GM23338 (cell line): Measurements from ENCODE around the gene MRGPRG. TPM values are rescaled to one million over a fixed set of nuclear protein-coding genes. Genes with fewer than 3 reads are reported as not detected.

Source experiments
- ATAC-seq: fragments of 200-7000 bp; cut with Tn5 transposase; 3 replicates; pipeline ENCODE4 v1.9.1; 2020
- DNase-seq: peaks from one replicate; pipeline ENCODE4 v3.0.0-alpha.2; 2015; ENCODE audit warnings: low spot score
- H2AFZ ChIP-seq: fragments of 200-600 bp; sonication (generic); 2 replicates; pipeline ENCODE4 v1.8.0; 2016; ENCODE audit warnings: antibody characterized with exemption, mild to moderate bottlenecking, moderate library complexity
- H3F3A ChIP-seq: fragments of 200-600 bp; sonication (generic); replicated peaks from 2 replicates; pipeline ENCODE4 v1.8.0; 2017; ENCODE audit warnings: antibody characterized with exemption, mixed run types, low read depth
- H3K27ac ChIP-seq: fragments of 200-600 bp; sonication (generic); 2 replicates; pipeline ENCODE4 v1.6.1; 2016; ENCODE audit warnings: low read depth
- H3K27me3 ChIP-seq: fragments of 200-600 bp; sonication (generic); 2 replicates; pipeline ENCODE4 v1.8.0; 2016; ENCODE audit warnings: mild to moderate bottlenecking, mixed run types, moderate library complexity; ENCODE audit not compliant: insufficient read depth
- H3K36me3 ChIP-seq: fragments of 200-600 bp; sonication (generic); 2 replicates; pipeline ENCODE4 v1.8.0; 2016; ENCODE audit warnings: mild to moderate bottlenecking; ENCODE audit not compliant: insufficient read depth
- H3K4me1 ChIP-seq: fragments of 200-600 bp; sonication (generic); 2 replicates; pipeline ENCODE4 v1.8.0; 2016; ENCODE audit warnings: mild to moderate bottlenecking, moderate library complexity; ENCODE audit not compliant: insufficient read depth
- H3K4me2 ChIP-seq: fragments of 200-600 bp; sonication (generic); 2 replicates; pipeline ENCODE4 v1.7.1; 2017; ENCODE audit warnings: mixed run types
- H3K4me3 ChIP-seq: fragments of 200-600 bp; sonication (generic); 2 replicates; pipeline ENCODE4 v1.6.1; 2016; ENCODE audit warnings: mixed run types
- H3K79me2 ChIP-seq: fragments of 200-600 bp; sonication (generic); replicated peaks from 2 replicates; pipeline ENCODE4 v1.8.0; 2017; ENCODE audit warnings: mild to moderate bottlenecking; ENCODE audit not compliant: insufficient read depth
- H3K9me2 ChIP-seq: fragments of 200-600 bp; sonication (generic); 2 replicates; pipeline ENCODE4 v1.8.0; 2017; ENCODE audit not compliant: insufficient read depth
- H4K20me1 ChIP-seq: fragments of 200-600 bp; sonication (generic); replicated peaks from 2 replicates; pipeline ENCODE4 v1.8.0; 2017; ENCODE audit warnings: mild to moderate bottlenecking; ENCODE audit not compliant: insufficient read depth
- H3K27ac Mint-ChIP-seq: 2 replicates; pipeline ENCODE4 v1.8.0; 2020; ENCODE audit warnings: inconsistent platforms, mild to moderate bottlenecking, moderate library complexity, mixed read lengths
- H3K27me3 Mint-ChIP-seq: 3 replicates; pipeline ENCODE4 v1.8.0; 2022; ENCODE audit warnings: low read depth, mild to moderate bottlenecking, moderate library complexity, mixed read lengths, inconsistent platforms; ENCODE audit not compliant: insufficient read depth, poor library complexity
- H3K36me3 Mint-ChIP-seq: 3 replicates; pipeline ENCODE4 v1.8.0; 2021; ENCODE audit warnings: low read depth, mild to moderate bottlenecking, inconsistent platforms, moderate library complexity, mixed read lengths
- H3K4me1 Mint-ChIP-seq: 3 replicates; pipeline ENCODE4 v1.8.0; 2020; ENCODE audit warnings: mild to moderate bottlenecking, inconsistent platforms, mixed read lengths
- H3K4me3 Mint-ChIP-seq: 3 replicates; pipeline ENCODE4 v1.8.0; 2021; ENCODE audit warnings: moderate library complexity, mild to moderate bottlenecking, inconsistent platforms, mixed read lengths
- H3K9me3 Mint-ChIP-seq: 3 replicates; pipeline ENCODE4 v1.8.0; 2020; ENCODE audit warnings: moderate library complexity, mild to moderate bottlenecking, inconsistent platforms, mixed read lengths
- CREB1 ChIP-seq: fragments of 250-450 bp; sonication (Bioruptor Pico); IDR thresholded peaks from 2 replicates; pipeline ENCODE4 v1.5.0; 2020; ENCODE audit warnings: low read depth, mild to moderate bottlenecking, moderate library complexity
- CTCF ChIP-seq, 2 experiments: fragments of 200-600 bp in 1 of 2; sonication (generic) in 1 of 2; conservative IDR thresholded peaks; 2 replicates each; pipeline versions ENCODE4 v1.5.1 to v1.6.1; 2016 to 2017; ENCODE audit warnings: antibody characterized with exemption in 2 of 2, low read depth in 2 of 2, mild to moderate bottlenecking in 2 of 2, moderate library complexity in 1 of 2
- EZH2 ChIP-seq: fragments of 200-600 bp; sonication (generic); IDR thresholded peaks from one replicate; pipeline ENCODE4 v1.8.0; 2017; ENCODE audit warnings: antibody characterized with exemption, mild to moderate bottlenecking, low read depth; ENCODE audit not compliant: unreplicated experiment
- EZH2phosphoT487 ChIP-seq: fragments of 200-600 bp; sonication (generic); IDR thresholded peaks from one replicate; pipeline ENCODE4 v1.8.1; 2018; ENCODE audit warnings: antibody characterized with exemption; ENCODE audit not compliant: unreplicated experiment
- JUNB ChIP-seq: IDR thresholded peaks from one replicate; pipeline ENCODE4 v1.6.1; 2016; ENCODE audit warnings: antibody characterized with exemption; ENCODE audit not compliant: unreplicated experiment
- NANOG ChIP-seq: IDR thresholded peaks from 2 replicates; pipeline ENCODE4 v1.6.1; 2016; ENCODE audit warnings: antibody characterized with exemption, borderline replicate concordance
- POLR2AphosphoS5 ChIP-seq: IDR thresholded peaks from 2 replicates; pipeline ENCODE4 v1.6.1; 2016; ENCODE audit warnings: antibody characterized with exemption, low read depth
- REST ChIP-seq: IDR thresholded peaks from one replicate; pipeline ENCODE4 v1.6.1; 2018; ENCODE audit warnings: antibody characterized with exemption; ENCODE audit not compliant: unreplicated experiment
- STAT1 ChIP-seq: IDR thresholded peaks from one replicate; pipeline ENCODE4 v1.6.1; 2016; ENCODE audit warnings: antibody characterized with exemption; ENCODE audit not compliant: unreplicated experiment
- ZNF114 ChIP-seq: fragments of 250-450 bp; sonication (Bioruptor Pico); IDR thresholded peaks from 2 replicates; pipeline ENCODE4 v1.5.0; 2020; ENCODE audit warnings: mild to moderate bottlenecking, moderate library complexity
- ZNF331 ChIP-seq: fragments of 250-450 bp; sonication (Bioruptor Pico); IDR thresholded peaks from 2 replicates; pipeline ENCODE4 v1.5.0; 2020; ENCODE audit warnings: low read depth, mild to moderate bottlenecking, moderate library complexity
- polyA plus RNA-seq: library from polyadenylated mRNA; unstranded; fragments of >200 nt; fragmentation: Nextera tagmentation; extraction: Ambion mirVana; gene quantifications from 2 replicates; pipeline ENCODE4 v1.2.1, GENCODE V29; 2016
- total RNA-seq: library from RNA; depleted of rRNA; stranded (reverse); fragments of >200 nt; shearing (Covaris generic); gene quantifications from 2 replicates; pipeline ENCODE4 v1.2.3, GENCODE V29; 2014
- TF ChIP-seq, protein P1 (sequence below): IDR thresholded peaks from 2 replicates; pipeline ENCODE4 v1.6.1; 2016; ENCODE audit warnings: antibody characterized with exemption

The MRGPRG gene
- total and polyA plus RNA-seq, 2 experiments from 2014 or later = not detected

DNA sequence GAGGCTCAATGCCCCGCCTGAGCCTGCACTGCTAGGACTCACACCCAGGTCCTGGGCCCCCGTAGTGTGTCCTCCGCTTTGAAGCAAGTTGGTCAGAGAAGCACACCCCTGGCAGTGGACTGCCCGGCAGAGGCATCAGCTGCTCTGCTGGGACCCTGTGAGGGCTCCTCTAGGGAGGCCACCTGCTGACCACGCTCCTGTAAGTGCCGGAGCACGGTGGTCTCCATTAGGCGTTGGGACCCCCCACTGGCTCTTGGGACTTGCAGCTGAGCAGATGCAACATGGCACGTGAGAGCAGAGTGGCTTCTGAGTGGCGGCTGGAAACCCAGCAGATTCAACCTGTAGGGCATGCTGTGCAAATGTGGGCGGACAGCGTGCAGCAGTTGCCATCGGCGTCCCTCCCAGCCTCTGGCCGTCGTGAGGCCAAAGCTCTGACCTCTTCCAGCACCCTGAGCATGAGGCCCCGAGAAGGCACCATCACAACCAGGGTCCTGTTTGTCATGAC, 16.9 kb downstream of the MRGPRG start:
- H3K4me2 ChIP-seq = no peak overlapping the region
- DNase-seq = no peak
- peaks cover 3% of the 10 kb centered on the region; the same call in 1 of the 3 replicates for H3K4me1 Mint-ChIP-seq
- no peaks in the 10 kb centered on the region for H3K9me2 ChIP-seq
- H4K20me1 ChIP-seq = no peaks in the 10 kb centered on the region
- peaks cover 36% of the 10 kb centered on the region for H3K27me3 Mint-ChIP-seq
- no peak overlapping the region for H3K27ac ChIP-seq
- no peak for TF ChIP-seq EZH2phosphoT487
- TF ChIP-seq CTCF (conservative IDR thresholded peaks at IDR 0.05; ENCODE audit: low read depth in 2 of 2) = no peak
- no peak for TF ChIP-seq STAT1
- no peak for TF ChIP-seq JUNB
- TF ChIP-seq ZNF114 (CRISPR knock-in tag) = no peak
- no peak for TF ChIP-seq POLR2AphosphoS5
- no peak for TF ChIP-seq NANOG
- no peak for TF ChIP-seq REST
- no peak for TF ChIP-seq ZNF331 (CRISPR knock-in tag)
- TF ChIP-seq EZH2 = no peak
- TF ChIP-seq CREB1 (CRISPR knock-in tag) = no peak
- no peak overlapping the region for H3K4me3 Mint-ChIP-seq
- H2AFZ ChIP-seq = no peak overlapping the region
- peaks cover 33% of the 10 kb centered on the region for H3K27me3 ChIP-seq
- H3K36me3 Mint-ChIP-seq = no peaks in the 10 kb centered on the region
- H3K27ac Mint-ChIP-seq = no peak overlapping the region
- no peaks in the 10 kb centered on the region for H3K79me2 ChIP-seq
- H3K4me3 ChIP-seq = no peak overlapping the region
- ATAC-seq = no peak
- H3F3A ChIP-seq = no peaks in the 10 kb centered on the region
- no peaks in the 10 kb centered on the region for H3K4me1 ChIP-seq
- H3K36me3 ChIP-seq = no peaks in the 10 kb centered on the region
- H3K9me3 Mint-ChIP-seq = no peaks in the 10 kb centered on the region

DNA sequence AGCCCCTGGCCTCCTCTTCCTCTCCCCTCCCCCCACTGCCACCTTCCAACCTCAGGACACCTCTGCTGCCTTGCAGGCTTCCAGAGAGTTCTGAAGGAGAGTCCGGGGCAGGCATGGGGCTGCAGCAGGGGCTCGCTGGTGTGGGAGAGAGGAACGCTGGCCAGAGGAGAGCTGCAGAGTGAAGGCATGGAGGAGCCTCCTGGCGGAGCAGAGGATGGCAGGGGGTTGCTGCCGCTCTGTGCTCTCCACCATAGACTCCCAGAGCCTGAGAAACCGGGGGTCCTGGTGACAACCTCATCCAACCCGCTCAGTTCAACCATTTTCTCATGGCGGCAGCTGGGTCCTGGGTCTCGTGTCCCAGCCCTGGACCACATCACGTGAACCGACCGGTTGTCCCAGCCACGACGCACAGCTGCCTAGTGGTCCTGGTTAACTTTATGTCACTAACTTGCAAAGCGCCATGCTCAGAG, 17.5 kb downstream of the MRGPRG start:
- H3K36me3 Mint-ChIP-seq = no peaks in the 10 kb centered on the region
- Histone ChIP-seq H3F3A (no peaks in the 10 kb centered on the region), H3K4me3 (no peak overlapping the region), H3K4me1 (no peaks in the 10 kb centered on the region), H3K27me3 (peaks cover 33% of the 10 kb centered on the region), H3K36me3 (no peaks in the 10 kb centered on the region), H3K79me2 (no peaks in the 10 kb centered on the region), H3K4me2 (no peak overlapping the region), H3K27ac (no peak overlapping the region), H3K9me2 (no peaks in the 10 kb centered on the region), H2AFZ (no peak overlapping the region), H4K20me1 (no peaks in the 10 kb centered on the region)
- H3K27ac Mint-ChIP-seq = no peak overlapping the region
- H3K9me3 Mint-ChIP-seq = no peaks in the 10 kb centered on the region
- peaks cover 3% of the 10 kb centered on the region; the same call in 1 of the 3 replicates for H3K4me1 Mint-ChIP-seq
- DNase-seq (no peak), ATAC-seq (no peak)
- no peak overlapping the region for H3K4me3 Mint-ChIP-seq
- peaks cover 38% of the 10 kb centered on the region for H3K27me3 Mint-ChIP-seq
- TF ChIP-seq POLR2AphosphoS5 (no peak), CTCF (conservative IDR thresholded peaks at IDR 0.05; ENCODE audit: low read depth in 2 of 2) (no peak), REST (no peak), ZNF114 (CRISPR knock-in tag) (no peak), CREB1 (CRISPR knock-in tag) (no peak), STAT1 (no peak)
- TF ChIP-seq, protein P1, sequence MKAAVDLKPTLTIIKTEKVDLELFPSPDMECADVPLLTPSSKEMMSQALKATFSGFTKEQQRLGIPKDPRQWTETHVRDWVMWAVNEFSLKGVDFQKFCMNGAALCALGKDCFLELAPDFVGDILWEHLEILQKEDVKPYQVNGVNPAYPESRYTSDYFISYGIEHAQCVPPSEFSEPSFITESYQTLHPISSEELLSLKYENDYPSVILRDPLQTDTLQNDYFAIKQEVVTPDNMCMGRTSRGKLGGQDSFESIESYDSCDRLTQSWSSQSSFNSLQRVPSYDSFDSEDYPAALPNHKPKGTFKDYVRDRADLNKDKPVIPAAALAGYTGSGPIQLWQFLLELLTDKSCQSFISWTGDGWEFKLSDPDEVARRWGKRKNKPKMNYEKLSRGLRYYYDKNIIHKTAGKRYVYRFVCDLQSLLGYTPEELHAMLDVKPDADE = no peak
